ENCODE results near the gene TIGD3. TPM values are rescaled to one million over a fixed set of nuclear protein-coding genes. Genes with fewer than 3 reads are reported as not detected.

TIGD3 gene
- total RNA-seq, 4 donors from 2014 or later, result 0.36 to 2.0 (median 0.50) TPM

DNA sequence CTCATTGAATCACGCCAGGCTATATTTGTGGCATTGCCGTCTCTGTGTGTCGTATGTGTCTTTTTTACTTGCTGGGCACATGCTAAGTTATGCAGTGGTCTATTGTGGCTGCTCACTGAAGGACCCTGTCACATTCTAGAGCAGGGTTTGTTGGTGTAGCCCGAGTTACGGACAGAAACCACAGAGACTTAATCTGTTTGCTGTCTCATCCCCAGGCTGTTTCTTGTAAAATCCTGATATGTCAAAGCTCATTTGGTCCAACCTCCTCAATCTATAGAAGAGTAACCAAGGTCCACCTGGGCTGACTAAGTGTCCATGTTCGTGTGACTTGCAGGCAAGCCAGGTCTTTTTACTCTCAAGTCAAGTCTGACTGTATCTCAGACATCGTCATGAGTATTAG, 15.9 kb upstream of the TIGD3 start:
- ATAC-seq (ENCODE audit: low FRiP score) (no peak), DNase-seq (ENCODE audit: low spot score) (no peak)
- TF ChIP-seq, protein P1, sequence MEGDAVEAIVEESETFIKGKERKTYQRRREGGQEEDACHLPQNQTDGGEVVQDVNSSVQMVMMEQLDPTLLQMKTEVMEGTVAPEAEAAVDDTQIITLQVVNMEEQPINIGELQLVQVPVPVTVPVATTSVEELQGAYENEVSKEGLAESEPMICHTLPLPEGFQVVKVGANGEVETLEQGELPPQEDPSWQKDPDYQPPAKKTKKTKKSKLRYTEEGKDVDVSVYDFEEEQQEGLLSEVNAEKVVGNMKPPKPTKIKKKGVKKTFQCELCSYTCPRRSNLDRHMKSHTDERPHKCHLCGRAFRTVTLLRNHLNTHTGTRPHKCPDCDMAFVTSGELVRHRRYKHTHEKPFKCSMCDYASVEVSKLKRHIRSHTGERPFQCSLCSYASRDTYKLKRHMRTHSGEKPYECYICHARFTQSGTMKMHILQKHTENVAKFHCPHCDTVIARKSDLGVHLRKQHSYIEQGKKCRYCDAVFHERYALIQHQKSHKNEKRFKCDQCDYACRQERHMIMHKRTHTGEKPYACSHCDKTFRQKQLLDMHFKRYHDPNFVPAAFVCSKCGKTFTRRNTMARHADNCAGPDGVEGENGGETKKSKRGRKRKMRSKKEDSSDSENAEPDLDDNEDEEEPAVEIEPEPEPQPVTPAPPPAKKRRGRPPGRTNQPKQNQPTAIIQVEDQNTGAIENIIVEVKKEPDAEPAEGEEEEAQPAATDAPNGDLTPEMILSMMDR (IDR thresholded peaks at IDR 0.05), result no peak

DNA sequence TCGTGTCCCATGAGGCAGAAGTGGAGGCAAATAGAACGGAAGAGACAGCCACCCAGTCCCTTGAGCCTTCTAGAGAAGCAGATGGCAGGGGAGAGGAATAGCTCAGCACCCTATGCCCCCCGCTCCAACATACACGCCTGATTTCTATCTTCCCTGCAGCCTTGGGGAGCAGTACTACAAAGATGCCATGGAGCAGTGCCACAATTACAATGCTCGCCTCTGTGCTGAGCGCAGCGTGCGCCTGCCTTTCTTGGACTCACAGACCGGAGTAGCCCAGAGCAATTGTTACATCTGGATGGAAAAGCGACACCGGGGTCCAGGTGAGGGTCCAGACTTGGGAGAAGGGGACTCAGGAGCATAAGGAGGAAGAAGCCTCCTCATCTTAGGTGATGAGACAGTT, 14.3 kb upstream of the TIGD3 start:
- TF ChIP-seq, protein P1 (IDR thresholded peaks at IDR 0.05), result no peak
- DNase-seq (ENCODE audit: low spot score) (no peak), ATAC-seq (ENCODE audit: low FRiP score) (no peak)

DNA sequence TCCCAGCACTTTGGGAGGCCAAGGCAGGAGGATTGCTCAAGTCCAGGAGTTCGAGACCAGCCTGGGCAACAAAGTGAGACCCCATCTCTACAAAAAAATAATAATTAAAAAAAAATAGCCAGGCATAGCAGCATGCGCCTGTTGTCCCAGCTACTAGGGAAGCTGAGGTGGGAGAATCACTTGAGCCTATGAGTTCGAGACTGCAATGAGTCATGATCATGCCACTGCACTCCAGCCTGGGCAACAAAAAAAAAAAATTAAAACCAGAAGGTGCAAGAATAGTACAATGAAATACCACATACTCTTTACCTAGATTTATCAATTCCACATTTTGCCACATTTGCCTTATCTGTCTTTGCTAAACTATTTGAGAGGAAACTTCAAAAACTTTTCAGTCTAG, 12.7 kb upstream of the TIGD3 start:
- ATAC-seq (ENCODE audit: low FRiP score) (no peak), DNase-seq (ENCODE audit: low spot score) (no peak)
- TF ChIP-seq, protein P1 (IDR thresholded peaks at IDR 0.05), result no peak

DNA sequence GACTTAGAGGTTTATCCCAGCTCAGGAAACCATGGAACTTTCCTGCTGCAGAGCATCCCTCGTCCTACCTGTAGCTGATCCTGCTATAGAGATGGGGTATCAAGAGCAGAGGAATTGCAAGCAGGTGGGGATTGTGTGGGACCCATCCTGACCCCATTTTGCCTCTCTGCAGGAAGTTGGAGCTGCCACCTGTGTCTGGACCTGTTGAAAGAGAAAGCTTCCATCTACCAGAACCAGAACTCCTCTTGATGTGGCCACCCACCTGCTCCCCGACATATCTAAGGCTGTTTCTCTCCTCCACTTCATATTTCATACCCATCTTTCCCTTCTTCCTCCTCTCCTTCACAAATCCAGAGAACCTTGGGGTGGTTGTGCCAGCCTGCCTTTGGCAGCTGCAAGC, 3.0 kb upstream of the TIGD3 start:
- no peak for DNase-seq (ENCODE audit: low spot score)
- ATAC-seq (ENCODE audit: low FRiP score), result no peak
- TF ChIP-seq, protein P1 (IDR thresholded peaks at IDR 0.05), result no peak

DNA sequence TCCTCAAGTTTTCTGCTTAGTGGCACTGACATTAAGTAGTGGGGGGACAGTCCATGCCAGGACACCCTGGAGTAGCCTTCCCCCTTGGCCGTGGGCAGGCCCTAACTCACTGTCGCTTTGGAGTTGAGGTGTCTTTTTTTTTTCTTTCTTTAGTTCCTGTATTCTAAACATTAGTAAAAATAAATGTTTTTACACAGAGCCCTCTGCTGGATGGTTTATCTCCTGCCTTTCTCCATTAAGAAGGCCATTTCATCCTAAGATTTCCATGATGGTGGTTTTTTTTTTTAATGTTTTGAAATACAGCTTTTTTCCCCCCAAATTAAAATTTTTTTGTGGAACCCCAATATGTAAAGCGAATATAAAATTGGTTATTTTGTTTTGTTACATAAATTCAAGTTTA, 1.8 kb upstream of the TIGD3 start:
- TF ChIP-seq, protein P1 (IDR thresholded peaks at IDR 0.05), result no peak
- ATAC-seq (ENCODE audit: low FRiP score) (no peak), DNase-seq (ENCODE audit: low spot score) (no peak)

DNA sequence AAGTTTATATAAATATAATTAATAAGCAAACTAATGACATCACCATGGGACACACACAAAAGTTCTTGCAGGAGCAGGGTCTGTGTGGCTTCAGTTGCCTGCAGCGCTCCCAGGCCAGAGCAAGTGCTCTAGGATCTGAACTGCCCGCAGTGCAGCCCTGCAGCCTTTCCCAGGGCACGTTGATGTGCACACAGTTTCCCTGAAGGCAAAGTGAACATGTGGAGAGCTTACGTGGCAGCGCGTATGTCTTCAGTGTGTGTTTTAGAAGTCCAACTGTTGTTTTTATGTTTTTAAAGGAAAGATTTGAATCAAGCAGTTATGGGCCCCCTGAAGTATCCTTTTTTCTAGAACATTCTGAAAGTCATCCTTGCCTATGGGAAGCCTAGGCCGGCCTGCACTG, 1.2 kb upstream of the TIGD3 start:
- TF ChIP-seq, protein P1 (IDR thresholded peaks at IDR 0.05), result no peak
- DNase-seq (ENCODE audit: low spot score) (no peak), ATAC-seq (ENCODE audit: low FRiP score) (no peak)

DNA sequence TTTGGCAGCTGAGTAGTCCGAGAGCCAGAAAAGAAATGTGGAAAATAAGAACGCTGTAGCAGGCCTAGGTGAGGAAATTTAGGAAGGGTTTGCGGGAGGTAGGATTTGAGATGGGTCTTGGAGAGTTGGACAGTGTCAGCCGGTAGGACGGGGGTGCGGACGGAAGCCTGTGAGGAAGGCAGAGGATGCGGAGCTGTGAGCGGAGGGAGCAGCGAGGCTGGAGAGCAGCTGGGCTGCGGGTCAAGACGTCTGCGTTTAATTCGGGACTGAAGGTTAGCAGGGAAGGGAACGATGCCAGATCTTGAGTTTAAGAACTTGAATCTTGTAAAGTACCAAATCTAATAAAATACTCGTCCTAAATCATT, 669 bp upstream of the TIGD3 start:
- TF ChIP-seq, protein P1 (IDR thresholded peaks at IDR 0.05), result no peak
- ATAC-seq (ENCODE audit: low FRiP score), result peak; percentile 20

More for the DNA sequence above, 669 bp upstream of the TIGD3 start:
- no peak for DNase-seq (ENCODE audit: low spot score)

Data from omental fat pad (tissue), 4 donors.